ENCODE results near the gene PRKCE. TPM values are rescaled to one million over a fixed set of nuclear protein-coding genes. Genes with fewer than 3 reads are reported as not detected.

The PRKCE gene
- total and polyA plus RNA-seq, 2 donors (not counting 1 experiment from before 2014, with no cell fraction given): 14.1 to 19.0 TPM

GRCh38 chr2:46034535-46034934 is 383.1 kb downstream of the PRKCE start:
- Histone ChIP-seq H3K9me3 (ENCODE audit: control insufficient read depth, insufficient read depth, low read depth, low read length) (no peaks in the 10 kb centered on the region), H3K4me2 (ENCODE audit: extremely low read depth, insufficient read depth, low read length) (no peak overlapping the region), H3K36me3 (ENCODE audit: control insufficient read depth, insufficient read depth, low read length) (no peaks in the 10 kb centered on the region), H3K79me2 (ENCODE audit: control insufficient read depth, insufficient read depth, low read length) (no peaks in the 10 kb centered on the region), H3K4me3 (replicated peaks in 1 of 4; ENCODE audit: control extremely low read depth in 1 of 4, insufficient read depth in 1 of 4, low read depth in 3 of 4, low read length in 4 of 4) (no peak overlapping the region), H3K27ac (ENCODE audit: insufficient read depth, low read length) (no peak overlapping the region), H3K9ac (ENCODE audit: insufficient read depth, low read length) (no peak overlapping the region), H2AFZ (ENCODE audit: low read length) (no peak overlapping the region), H3K27me3 (ENCODE audit: control insufficient read depth, insufficient read depth, low read length) (no peaks in the 10 kb centered on the region), H3K4me1 (ENCODE audit: control insufficient read depth, extremely low read depth, insufficient read depth, low read length) (peaks cover 2% of the 10 kb centered on the region), H4K20me1 (ENCODE audit: control insufficient read depth, extremely low read depth, insufficient read depth, low read length) (no peaks in the 10 kb centered on the region)
- DNase-seq (ENCODE audit: low read depth in 2 of 2): peak in 1 of 2 donors; percentile 85
- TF ChIP-seq CTCF (conservative IDR thresholded peaks at IDR 0.05 in 1 of 2, IDR thresholded peaks at IDR 0.05 in 1 of 2; ENCODE audit: low read depth in 1 of 2, low read length in 2 of 2) (no peak), EZH2 (IDR thresholded peaks at IDR 0.05; ENCODE audit: low read length, missing control alignments) (no peak)

GRCh38 chr2:46036929-46037328 is 385.5 kb downstream of the PRKCE start:
- H3K27me3 ChIP-seq (ENCODE audit: control insufficient read depth, insufficient read depth, low read length): no peaks in the 10 kb centered on the region
- H3K4me1 ChIP-seq (ENCODE audit: control insufficient read depth, extremely low read depth, insufficient read depth, low read length): no peaks in the 10 kb centered on the region
- no peaks in the 10 kb centered on the region for H4K20me1 ChIP-seq (ENCODE audit: control insufficient read depth, extremely low read depth, insufficient read depth, low read length)
- no peak overlapping the region for H2AFZ ChIP-seq (ENCODE audit: low read length)
- DNase-seq (ENCODE audit: low read depth in 2 of 2): peak; percentile 43 to 100
- no peak overlapping the region for H3K9ac ChIP-seq (ENCODE audit: insufficient read depth, low read length)
- no peak overlapping the region for H3K4me3 ChIP-seq (replicated peaks in 1 of 4; ENCODE audit: control extremely low read depth in 1 of 4, insufficient read depth in 1 of 4, low read depth in 3 of 4, low read length in 4 of 4)
- H3K36me3 ChIP-seq (ENCODE audit: control insufficient read depth, insufficient read depth, low read length): no peaks in the 10 kb centered on the region
- peak overlapping the region; percentile 13 for H3K4me2 ChIP-seq (ENCODE audit: extremely low read depth, insufficient read depth, low read length)
- TF ChIP-seq CTCF (conservative IDR thresholded peaks at IDR 0.05 in 1 of 2, IDR thresholded peaks at IDR 0.05 in 1 of 2; ENCODE audit: low read depth in 1 of 2, low read length in 2 of 2) (no peak), EZH2 (IDR thresholded peaks at IDR 0.05; ENCODE audit: low read length, missing control alignments) (no peak)
- no peaks in the 10 kb centered on the region for H3K9me3 ChIP-seq (ENCODE audit: control insufficient read depth, insufficient read depth, low read depth, low read length)
- H3K79me2 ChIP-seq (ENCODE audit: control insufficient read depth, insufficient read depth, low read length): no peaks in the 10 kb centered on the region
- H3K27ac ChIP-seq (ENCODE audit: insufficient read depth, low read length): no peak overlapping the region

GRCh38 chr2:46039543-46040303 is 388.2 kb downstream of the PRKCE start:
- Histone ChIP-seq H3K27me3 (ENCODE audit: control insufficient read depth, insufficient read depth, low read length) (no peaks in the 10 kb centered on the region), H3K27ac (ENCODE audit: insufficient read depth, low read length) (no peak overlapping the region), H3K9me3 (ENCODE audit: control insufficient read depth, insufficient read depth, low read depth, low read length) (no peaks in the 10 kb centered on the region), H2AFZ (ENCODE audit: low read length) (no peak overlapping the region), H3K9ac (ENCODE audit: insufficient read depth, low read length) (no peak overlapping the region), H3K79me2 (ENCODE audit: control insufficient read depth, insufficient read depth, low read length) (no peaks in the 10 kb centered on the region), H3K36me3 (ENCODE audit: control insufficient read depth, insufficient read depth, low read length) (no peaks in the 10 kb centered on the region), H4K20me1 (ENCODE audit: control insufficient read depth, extremely low read depth, insufficient read depth, low read length) (no peaks in the 10 kb centered on the region), H3K4me2 (ENCODE audit: extremely low read depth, insufficient read depth, low read length) (no peak overlapping the region), H3K4me1 (ENCODE audit: control insufficient read depth, extremely low read depth, insufficient read depth, low read length) (no peaks in the 10 kb centered on the region), H3K4me3 (replicated peaks in 1 of 4; ENCODE audit: control extremely low read depth in 1 of 4, insufficient read depth in 1 of 4, low read depth in 3 of 4, low read length in 4 of 4) (no peak overlapping the region)
- TF ChIP-seq CTCF (conservative IDR thresholded peaks at IDR 0.05 in 1 of 2, IDR thresholded peaks at IDR 0.05 in 1 of 2; ENCODE audit: low read depth in 1 of 2, low read length in 2 of 2) (no peak), EZH2 (IDR thresholded peaks at IDR 0.05; ENCODE audit: low read length, missing control alignments) (no peak)
- DNase-seq (ENCODE audit: low read depth in 2 of 2): no peak

All from fibroblast of lung (primary cell).